GM10847 (cell line): ENCODE results near the gene SPON2.

Experiments
- POLR2A ChIP-seq: IDR thresholded peaks from 2 replicates; pipeline ENCODE4 v1.6.1; 2011; ENCODE audit not compliant: insufficient read length; ENCODE audit errors: extremely low read depth

The SPON2 gene

GRCh38 chr4:1164040-1164439 is 8.3 kb downstream of the SPON2 start:
- TF ChIP-seq POLR2A = no peak

GRCh38 chr4:1160351-1160750 is 12.0 kb downstream of the SPON2 start:
- TF ChIP-seq POLR2A = no peak

DNA sequence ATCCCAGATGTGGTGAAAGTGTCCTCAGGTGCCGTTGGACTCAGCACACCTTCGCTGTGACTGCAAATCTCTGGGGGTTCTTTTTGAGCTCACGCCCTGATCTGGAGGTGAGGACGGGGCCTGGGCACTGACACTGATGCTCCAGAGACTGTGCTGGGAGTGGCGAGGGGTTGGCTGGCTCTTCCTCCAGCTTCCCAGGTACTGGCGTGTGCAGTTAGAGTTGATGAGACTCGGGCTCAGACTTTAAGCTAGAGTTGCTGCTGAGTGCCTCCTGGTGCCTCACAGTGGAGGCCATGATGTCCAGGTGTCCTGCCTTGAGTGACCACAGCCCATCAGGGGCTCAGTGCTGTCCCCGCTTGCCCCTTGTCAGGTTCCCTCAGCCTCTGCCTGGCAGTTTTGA is 16.3 kb downstream of the SPON2 start:
- no peak for TF ChIP-seq POLR2A

- no peak for TF ChIP-seq POLR2A
These were observed 17.1 kb downstream of the SPON2 start for GRCh38 chr4:1155314-1155713.

DNA sequence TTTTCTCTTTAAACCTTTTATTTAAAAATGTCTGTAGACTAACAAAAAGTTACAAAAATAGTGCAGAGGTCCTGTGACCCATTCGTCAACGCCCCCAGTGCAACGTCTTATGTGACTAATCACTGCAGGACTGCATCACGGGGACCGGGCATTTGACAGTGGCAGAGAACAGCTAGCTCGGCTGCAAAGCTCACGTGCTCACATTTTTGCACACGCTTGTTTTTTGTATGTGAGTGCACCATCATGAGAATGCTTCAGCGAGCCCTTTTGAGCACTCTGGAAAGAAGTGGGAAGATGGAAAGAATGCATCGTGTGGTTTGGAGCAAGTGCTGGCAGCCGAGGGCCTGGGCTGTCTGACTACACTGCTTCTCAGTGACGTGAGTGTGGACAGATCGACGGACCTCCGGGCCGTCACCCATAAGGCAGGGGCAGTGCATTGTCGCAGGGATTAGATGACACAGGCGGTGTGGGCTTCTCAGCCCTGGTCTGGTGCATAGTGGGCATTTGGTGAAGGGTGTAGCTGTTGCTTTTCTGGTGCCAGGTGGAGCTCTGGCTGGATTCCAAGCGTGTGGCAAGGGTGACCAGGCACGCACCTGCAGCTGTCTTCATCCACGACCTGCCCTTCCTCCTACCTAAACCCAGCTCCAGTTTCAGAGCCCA is 17.7 kb downstream of the SPON2 start:
- TF ChIP-seq POLR2A = no peak

DNA sequence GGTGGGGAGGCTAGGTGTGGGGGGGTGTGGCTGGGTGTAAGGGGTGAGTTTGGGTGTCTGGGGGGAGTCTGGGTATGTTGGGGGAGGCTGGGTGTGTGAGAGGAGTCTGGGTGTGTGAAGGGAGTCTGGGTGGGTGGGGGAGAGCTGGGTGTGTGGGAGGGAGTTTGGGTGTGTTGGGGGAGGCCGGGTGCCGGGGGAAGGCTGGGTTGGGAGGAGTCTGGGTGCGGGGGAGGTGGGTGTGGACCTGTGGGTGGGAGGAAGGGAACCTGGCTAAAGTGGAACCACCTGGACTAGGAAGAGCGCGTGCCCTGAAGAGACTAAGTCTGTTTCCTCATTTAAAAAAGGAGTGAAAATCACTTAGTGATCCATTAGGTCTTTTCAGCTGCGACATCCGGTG is 18.3 kb downstream of the SPON2 start:
- no peak for TF ChIP-seq POLR2A

GRCh38 chr4:1153567-1154090 is 18.8 kb downstream of the SPON2 start:
- no peak for TF ChIP-seq POLR2A

GRCh38 chr4:1152290-1152689 is 20.1 kb downstream of the SPON2 start:
- TF ChIP-seq POLR2A = no peak

DNA sequence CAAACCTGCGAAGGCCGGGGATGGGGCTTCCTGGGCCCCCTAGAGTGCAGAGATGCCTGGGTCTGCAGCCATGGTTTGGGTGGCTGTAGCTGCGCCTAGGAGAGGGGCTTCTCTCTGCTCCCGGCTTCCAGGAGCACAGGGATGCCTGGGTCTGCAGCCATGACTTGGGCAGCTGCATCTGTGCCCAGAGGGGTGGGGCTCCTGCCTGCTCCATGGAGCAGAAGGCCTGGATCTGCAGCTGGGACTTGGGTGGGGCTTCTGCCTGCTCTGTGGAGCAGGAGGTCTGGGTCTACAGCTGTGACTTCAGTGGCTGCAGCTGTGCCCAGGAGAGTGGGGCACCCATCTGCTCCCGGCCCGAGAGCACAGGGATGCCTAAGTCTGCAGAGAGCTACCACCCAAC is 20.8 kb downstream of the SPON2 start:
- TF ChIP-seq POLR2A = no peak

DNA sequence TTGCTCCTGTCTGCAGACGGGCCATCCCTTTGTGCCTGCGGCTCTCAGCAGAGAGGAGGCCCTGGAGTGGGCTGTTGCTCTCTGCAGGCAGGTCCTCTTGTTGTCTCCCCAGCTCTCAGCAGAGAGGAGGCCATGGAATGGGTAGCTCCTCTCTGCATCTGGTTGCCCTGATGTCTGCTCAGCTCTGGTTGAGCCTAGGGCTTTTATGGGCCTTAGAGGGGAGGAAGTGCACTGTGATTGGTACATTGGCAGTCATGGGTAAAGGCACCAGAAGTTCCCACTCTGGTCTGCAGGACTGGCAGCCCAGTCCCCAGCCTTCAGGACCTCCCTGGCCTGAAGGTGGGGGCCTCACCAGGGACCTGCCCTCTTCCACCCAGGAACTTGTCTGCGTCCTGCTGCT is 21.5 kb downstream of the SPON2 start:
- no peak for TF ChIP-seq POLR2A

GRCh38 chr4:1139860-1140259 is 32.5 kb downstream of the SPON2 start:
- no peak for TF ChIP-seq POLR2A

DNA sequence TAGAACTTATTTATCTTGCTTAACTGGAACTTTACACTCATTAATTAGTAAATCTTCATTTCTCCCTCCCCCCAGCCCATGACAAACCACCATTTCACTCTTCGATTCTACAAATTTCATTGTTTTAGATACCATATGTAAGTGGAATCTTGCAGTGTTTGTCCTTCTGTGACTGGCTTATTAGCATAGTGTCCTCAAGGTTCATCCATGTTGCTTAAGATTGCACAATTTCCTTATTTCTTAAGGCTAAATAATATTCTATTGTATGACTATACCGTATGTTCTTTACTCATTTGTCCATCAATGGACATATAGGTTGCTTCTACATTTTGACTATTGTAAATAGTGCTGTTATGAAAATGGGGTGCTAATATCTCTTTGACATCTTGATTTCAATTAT is 34.5 kb downstream of the SPON2 start:
- TF ChIP-seq POLR2A = no peak

GRCh38 chr4:1137063-1137776 is 35.2 kb downstream of the SPON2 start:
- TF ChIP-seq POLR2A = no peak

GRCh38 chr4:1136048-1136447 is 36.3 kb downstream of the SPON2 start:
- no peak for TF ChIP-seq POLR2A

GRCh38 chr4:1133033-1133432 is 39.4 kb downstream of the SPON2 start:
- no peak for TF ChIP-seq POLR2A

DNA sequence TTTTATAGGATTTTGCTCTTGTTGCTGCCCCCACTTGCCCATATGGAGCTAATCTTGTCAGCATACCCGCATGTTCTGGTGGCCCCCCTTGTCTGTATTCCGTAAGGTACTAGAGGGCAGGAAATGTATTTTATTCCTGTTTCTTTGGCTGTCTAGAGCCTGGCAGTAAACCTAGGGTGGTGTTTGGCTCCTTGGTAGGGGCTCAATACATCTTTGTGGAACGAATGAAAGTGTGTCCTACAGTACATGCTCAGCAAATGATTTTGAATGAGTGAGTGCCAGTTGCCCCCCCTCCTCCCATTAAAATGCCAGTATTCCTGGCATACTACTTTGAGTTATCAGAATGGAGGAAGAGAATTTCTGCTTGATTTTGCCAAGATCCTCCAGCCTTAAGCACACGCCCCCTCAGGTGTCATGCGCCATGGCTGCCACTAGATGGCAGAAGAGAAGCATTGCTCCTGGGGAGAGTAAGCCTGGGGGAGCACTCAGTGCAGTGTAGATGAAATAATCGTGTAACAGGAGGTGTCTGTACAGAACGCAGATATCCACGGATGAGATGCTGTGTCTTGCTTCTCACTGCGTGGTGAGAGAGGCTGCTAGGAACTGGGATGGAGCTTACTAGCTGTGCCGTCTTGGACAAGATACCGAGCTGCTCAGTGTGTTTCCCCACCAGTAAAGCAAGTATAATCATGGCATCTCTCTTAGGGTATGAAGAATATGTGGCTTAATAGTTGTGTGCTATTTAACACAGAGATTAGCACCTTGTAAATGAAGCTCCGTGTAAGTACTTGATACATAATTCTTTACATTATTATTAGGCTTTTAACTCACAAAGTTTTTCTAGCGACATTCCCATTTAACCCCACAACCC is 41.8 kb downstream of the SPON2 start:
- no peak for TF ChIP-seq POLR2A
